PC-3 (cell line): ENCODE measurements around the gene DDC.

Experiments
- CTCF ChIP-seq: fragments of 300-600 bp; sonication (generic); conservative IDR thresholded peaks from 2 replicates; pipeline ENCODE4 v1.5.1; 2017; ENCODE audit warnings: antibody characterized with exemption, low read depth, mild to moderate bottlenecking, low read length
- EZH2 ChIP-seq: fragments of 300-600 bp; sonication (generic); IDR thresholded peaks from one replicate; pipeline ENCODE4 v1.6.1; 2017; ENCODE audit warnings: antibody characterized with exemption, mild to moderate bottlenecking, low read length; ENCODE audit not compliant: unreplicated experiment

- no peak for TF ChIP-seq CTCF
- TF ChIP-seq EZH2: no peak
Observed at GRCh38 chr7:50454968-50455367, 110.2 kb downstream of the DDC start.
